MM.1S (cell line): ENCODE measurements around the gene NCS1.

ENCODE experiments used
- CTCF ChIP-seq: fragments of 300-600 bp; sonication (generic); IDR thresholded peaks from 2 replicates; pipeline ENCODE4 v1.5.1; 2016; ENCODE audit warnings: antibody characterized with exemption, low read length, mixed read lengths
- EZH2 ChIP-seq: fragments of 300-600 bp; sonication (generic); optimal IDR thresholded peaks from 2 replicates; pipeline ENCODE3; 2017; ENCODE audit warnings: low read depth, mild to moderate bottlenecking, antibody characterized with exemption, low read length, mixed read lengths

- TF ChIP-seq CTCF (no peak), EZH2 (no peak)
Measured at GRCh38 chr9:130138791-130139190, 33.4 kb upstream of the NCS1 start.
